Mesothelial cell of epicardium (in vitro differentiated cells): Measurements from ENCODE around the gene PHC3. TPM values are rescaled to one million over a fixed set of nuclear protein-coding genes. Genes with fewer than 3 reads are reported as not detected.
"Not testable (repeated sequence)": the region's sequence is repeated elsewhere in the genome, so short reads cannot be mapped to it uniquely, and the experiment has no call there.

Experiments used
- DNase-seq, 2 experiments: peaks; one replicate each; pipeline ENCODE4 v3.0.0; 2021; ENCODE audit warnings: low spot score in 2 of 2; ENCODE audit not compliant: unreplicated experiment in 2 of 2
- H3K27ac Mint-ChIP-seq: 2 replicates; pipeline ENCODE4 v1.8.0; 2021; ENCODE audit warnings: mixed read lengths
- H3K27me3 Mint-ChIP-seq: 2 replicates; pipeline ENCODE4 v1.8.0; 2021; ENCODE audit warnings: low read depth, mixed read lengths
- H3K36me3 Mint-ChIP-seq: 2 replicates; pipeline ENCODE4 v1.8.0; 2021; ENCODE audit warnings: mixed read lengths
- H3K4me1 Mint-ChIP-seq: 2 replicates; pipeline ENCODE4 v1.8.0; 2021; ENCODE audit warnings: mixed read lengths
- H3K4me3 Mint-ChIP-seq: 2 replicates; pipeline ENCODE4 v1.8.0; 2021; ENCODE audit warnings: mild to moderate bottlenecking, moderate library complexity, mixed read lengths
- H3K9me3 Mint-ChIP-seq: 2 replicates; pipeline ENCODE4 v1.8.0; 2021; ENCODE audit warnings: mixed read lengths
- total RNA-seq: library from RNA; stranded (reverse); gene quantifications from 3 replicates; pipeline ENCODE4 v1.2.1, GENCODE V29; 2021
- TF ChIP-seq, protein P1 (sequence below): fragments of 200-600 bp; sonication (generic); IDR thresholded peaks from one replicate; pipeline ENCODE4 v1.5.0; 2021; ENCODE audit warnings: antibody characterized with exemption; ENCODE audit not compliant: unreplicated experiment

Gene PHC3
- total RNA-seq, 1 donor from 2014 or later, result 58.1 TPM

DNA sequence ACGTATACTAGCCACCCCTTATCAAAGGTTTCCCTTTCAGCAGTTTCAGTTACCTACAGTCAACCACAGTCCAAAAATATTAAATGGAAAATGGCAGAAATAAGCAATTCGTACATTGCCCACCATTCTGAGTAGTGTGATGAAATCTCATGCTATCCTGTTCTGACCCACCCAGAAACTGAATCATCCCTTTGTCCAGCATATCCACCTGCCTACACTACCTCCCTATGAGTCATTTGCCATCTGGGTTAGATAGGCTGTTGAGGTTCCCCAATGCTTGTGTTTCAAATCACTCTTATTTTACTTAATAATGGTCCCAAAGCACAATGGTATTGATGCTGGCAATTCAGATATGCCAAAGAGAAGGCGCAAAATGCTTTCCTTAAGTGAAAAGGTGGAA is 15.3 kb upstream of the PHC3 start:
- Mint-ChIP-seq H3K4me3 (no peak overlapping the region), H3K36me3 (no peaks in the 10 kb centered on the region), H3K27ac (no peak overlapping the region), H3K9me3 (no peaks in the 10 kb centered on the region), H3K4me1 (no peaks in the 10 kb centered on the region), H3K27me3 (no peaks in the 10 kb centered on the region)
- TF ChIP-seq, protein P1, sequence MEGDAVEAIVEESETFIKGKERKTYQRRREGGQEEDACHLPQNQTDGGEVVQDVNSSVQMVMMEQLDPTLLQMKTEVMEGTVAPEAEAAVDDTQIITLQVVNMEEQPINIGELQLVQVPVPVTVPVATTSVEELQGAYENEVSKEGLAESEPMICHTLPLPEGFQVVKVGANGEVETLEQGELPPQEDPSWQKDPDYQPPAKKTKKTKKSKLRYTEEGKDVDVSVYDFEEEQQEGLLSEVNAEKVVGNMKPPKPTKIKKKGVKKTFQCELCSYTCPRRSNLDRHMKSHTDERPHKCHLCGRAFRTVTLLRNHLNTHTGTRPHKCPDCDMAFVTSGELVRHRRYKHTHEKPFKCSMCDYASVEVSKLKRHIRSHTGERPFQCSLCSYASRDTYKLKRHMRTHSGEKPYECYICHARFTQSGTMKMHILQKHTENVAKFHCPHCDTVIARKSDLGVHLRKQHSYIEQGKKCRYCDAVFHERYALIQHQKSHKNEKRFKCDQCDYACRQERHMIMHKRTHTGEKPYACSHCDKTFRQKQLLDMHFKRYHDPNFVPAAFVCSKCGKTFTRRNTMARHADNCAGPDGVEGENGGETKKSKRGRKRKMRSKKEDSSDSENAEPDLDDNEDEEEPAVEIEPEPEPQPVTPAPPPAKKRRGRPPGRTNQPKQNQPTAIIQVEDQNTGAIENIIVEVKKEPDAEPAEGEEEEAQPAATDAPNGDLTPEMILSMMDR, result no peak
- no peak for DNase-seq

DNA sequence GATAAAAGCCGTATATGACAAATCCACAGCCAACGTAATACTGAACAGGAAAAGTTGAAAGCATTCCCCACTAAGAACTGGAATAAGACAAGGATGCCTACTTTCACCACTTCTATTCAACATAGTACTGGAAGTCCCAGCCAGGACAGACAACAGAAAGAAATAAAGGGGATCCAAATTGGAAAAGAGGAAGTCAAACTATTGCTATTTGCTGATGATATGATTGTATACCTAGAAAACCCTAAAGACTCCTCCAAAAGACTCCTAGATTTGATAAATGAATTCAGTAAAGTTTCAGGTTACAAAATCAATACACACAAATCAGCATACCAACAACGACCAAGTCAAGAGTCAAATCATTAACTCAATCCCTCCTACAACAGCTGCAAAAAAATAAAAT is 14.2 kb upstream of the PHC3 start:
- H3K4me1 Mint-ChIP-seq, H3K9me3 Mint-ChIP-seq, H3K4me3 Mint-ChIP-seq, H3K36me3 Mint-ChIP-seq, H3K27ac Mint-ChIP-seq, DNase-seq, H3K27me3 Mint-ChIP-seq: not testable (repeated sequence)

DNA sequence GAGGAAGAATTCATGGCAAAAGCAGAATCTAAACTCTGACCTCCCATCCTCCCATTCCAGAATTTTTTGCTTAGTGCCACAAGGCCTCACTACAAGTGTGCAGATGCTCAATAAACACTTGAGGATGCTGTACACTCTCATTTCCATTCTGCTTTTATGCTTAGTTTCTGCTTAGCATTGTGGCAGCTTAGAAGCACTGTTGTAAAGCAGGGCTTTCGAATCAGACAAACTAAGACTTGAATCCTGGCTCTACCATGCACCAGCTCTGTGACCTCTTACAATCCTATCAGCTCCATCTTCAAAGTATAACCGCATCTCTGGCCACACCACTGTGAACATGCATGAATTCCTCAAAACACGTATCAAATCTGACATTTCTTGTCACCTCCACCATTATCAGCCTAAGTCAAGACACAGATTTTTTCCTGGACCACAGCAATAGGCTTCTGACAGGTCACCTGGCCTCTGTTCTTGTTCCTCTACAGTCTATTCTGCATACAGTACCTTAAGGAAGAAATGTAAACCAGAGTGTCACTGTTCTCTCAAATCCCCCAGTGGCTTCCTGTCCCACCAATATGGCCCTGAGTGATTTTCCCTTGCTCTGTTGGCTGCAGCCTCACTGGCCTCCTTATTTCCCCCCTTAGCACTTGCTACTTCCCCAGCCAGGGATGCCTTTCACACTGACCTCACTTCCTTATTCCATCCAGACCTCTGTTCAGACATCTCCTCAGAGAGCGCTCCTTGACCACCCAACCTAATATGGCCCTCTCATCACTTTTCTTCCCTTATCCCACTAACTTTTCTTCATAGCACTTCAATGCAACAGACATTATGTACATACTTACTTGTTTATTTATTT is 8.1 kb upstream of the PHC3 start:
- H3K27ac Mint-ChIP-seq, result no peak overlapping the region
- no peak for DNase-seq
- H3K4me1 Mint-ChIP-seq, result no peaks in the 10 kb centered on the region
- TF ChIP-seq, protein P1, result no peak
- no peaks in the 10 kb centered on the region for H3K27me3 Mint-ChIP-seq
- no peaks in the 10 kb centered on the region for H3K9me3 Mint-ChIP-seq
- H3K4me3 Mint-ChIP-seq, result no peak overlapping the region
- H3K36me3 Mint-ChIP-seq, result no peaks in the 10 kb centered on the region

DNA sequence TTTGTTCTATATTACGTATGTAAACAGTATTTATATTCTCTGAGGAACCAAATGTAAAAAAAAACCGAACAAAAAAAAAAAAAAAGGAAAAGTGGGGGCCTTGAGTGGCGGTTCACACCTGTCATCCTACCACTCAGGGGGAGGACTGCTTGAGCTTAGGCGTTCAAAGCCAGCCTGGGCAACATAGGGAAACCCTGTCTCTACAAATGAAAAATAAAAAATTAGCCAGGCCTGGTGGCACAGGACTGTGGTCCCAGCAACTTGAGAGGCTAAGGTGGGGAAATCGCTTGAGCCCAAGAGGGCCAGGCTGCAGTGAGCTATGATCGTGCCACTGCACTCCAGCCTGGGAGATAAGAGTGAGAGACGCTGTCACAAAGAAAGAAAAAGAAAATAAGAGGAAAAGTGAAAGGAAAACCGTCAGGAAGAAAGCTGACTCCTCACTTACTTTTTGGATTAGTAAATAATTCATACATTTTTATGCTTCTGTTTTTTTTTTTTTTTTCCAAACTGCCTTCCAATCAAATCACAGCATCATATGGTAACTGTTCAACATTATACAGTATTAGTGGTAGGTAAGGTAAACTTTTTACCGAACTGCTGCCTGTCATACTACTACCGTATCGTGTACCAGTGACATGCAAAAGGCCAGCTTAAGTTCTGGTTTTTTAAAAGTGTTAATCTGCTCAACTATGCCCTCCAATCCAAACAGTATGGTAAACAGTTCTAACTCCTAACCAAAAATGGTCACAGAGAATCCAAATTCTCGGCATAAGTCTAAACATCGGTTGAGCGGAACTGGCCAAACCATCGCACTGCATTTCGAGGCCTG is 1.2 kb downstream of the PHC3 start:
- TF ChIP-seq, protein P1, result no peak
- H3K9me3 Mint-ChIP-seq, result no peaks in the 10 kb centered on the region
- H3K27me3 Mint-ChIP-seq, result no peaks in the 10 kb centered on the region
- peak overlapping the region; percentile 94 for H3K27ac Mint-ChIP-seq
- peak overlapping the region; percentile 100 for H3K4me3 Mint-ChIP-seq
- H3K4me1 Mint-ChIP-seq, result peaks cover 25% of the 10 kb centered on the region
- DNase-seq, result no peak
- peaks cover 14% of the 10 kb centered on the region for H3K36me3 Mint-ChIP-seq

DNA sequence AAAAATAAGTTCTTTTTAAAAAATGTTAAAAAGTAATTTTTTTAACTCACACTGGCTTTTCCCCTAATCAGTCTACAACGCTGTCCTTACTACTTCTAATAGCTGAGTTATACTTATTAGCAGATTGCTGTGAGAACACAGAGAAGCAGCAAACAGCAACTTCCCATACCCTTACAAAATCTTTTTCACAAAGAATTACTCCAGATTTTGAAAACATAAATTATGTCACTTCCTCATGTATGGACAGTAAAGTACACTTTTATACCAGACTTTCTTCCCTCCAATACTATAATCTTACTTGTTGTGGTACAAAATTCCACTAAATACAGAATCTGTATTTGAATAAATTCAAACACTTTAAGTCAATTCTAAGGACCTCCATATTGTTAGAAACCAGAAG is 2.1 kb downstream of the PHC3 start:
- Mint-ChIP-seq H3K4me1 (peaks cover 25% of the 10 kb centered on the region), H3K36me3 (peaks cover 19% of the 10 kb centered on the region), H3K4me3 (peak overlapping the region; percentile 100), H3K9me3 (no peaks in the 10 kb centered on the region), H3K27me3 (no peaks in the 10 kb centered on the region), H3K27ac (peak overlapping the region; percentile 94)
- no peak for DNase-seq
- TF ChIP-seq, protein P1, result no peak

DNA sequence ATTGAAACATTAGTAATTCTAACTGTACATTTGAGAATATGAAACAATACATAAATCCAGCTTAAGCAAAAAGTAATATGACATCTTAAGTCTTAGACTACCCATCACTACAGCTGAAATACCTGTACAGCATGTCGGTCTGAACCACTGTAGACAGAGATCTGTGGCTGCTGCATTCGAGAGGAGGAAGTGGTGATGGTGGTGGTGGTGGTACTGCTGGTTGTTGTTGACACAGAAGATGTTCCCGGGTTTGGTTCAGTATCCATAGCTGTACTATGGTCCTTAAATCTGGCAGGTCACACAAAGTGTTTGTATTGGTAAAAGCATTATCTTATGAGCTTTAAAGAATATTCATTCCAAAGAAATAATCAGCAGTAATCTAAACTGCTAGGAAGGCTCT is 2.9 kb downstream of the PHC3 start:
- TF ChIP-seq, protein P1, result no peak
- H3K4me3 Mint-ChIP-seq, result no peak overlapping the region
- no peak for DNase-seq
- no peak overlapping the region for H3K27ac Mint-ChIP-seq
- no peaks in the 10 kb centered on the region for H3K9me3 Mint-ChIP-seq
- H3K4me1 Mint-ChIP-seq, result peaks cover 25% of the 10 kb centered on the region
- peaks cover 22% of the 10 kb centered on the region for H3K36me3 Mint-ChIP-seq
- H3K27me3 Mint-ChIP-seq, result no peaks in the 10 kb centered on the region
